Mesothelial cell of epicardium (in vitro differentiated cells): ENCODE data around the gene COL13A1. TPM values are rescaled to one million over a fixed set of nuclear protein-coding genes. Genes with fewer than 3 reads are reported as not detected.

ENCODE experiments used
- DNase-seq, 2 experiments: peaks; one replicate each; pipeline ENCODE4 v3.0.0; 2021; ENCODE audit warnings: low spot score in 2 of 2; ENCODE audit not compliant: unreplicated experiment in 2 of 2
- H3K27ac Mint-ChIP-seq: 2 replicates; pipeline ENCODE4 v1.8.0; 2021; ENCODE audit warnings: mixed read lengths
- H3K27me3 Mint-ChIP-seq: 2 replicates; pipeline ENCODE4 v1.8.0; 2021; ENCODE audit warnings: low read depth, mixed read lengths
- H3K36me3 Mint-ChIP-seq: 2 replicates; pipeline ENCODE4 v1.8.0; 2021; ENCODE audit warnings: mixed read lengths
- H3K4me1 Mint-ChIP-seq: 2 replicates; pipeline ENCODE4 v1.8.0; 2021; ENCODE audit warnings: mixed read lengths
- H3K4me3 Mint-ChIP-seq: 2 replicates; pipeline ENCODE4 v1.8.0; 2021; ENCODE audit warnings: mild to moderate bottlenecking, moderate library complexity, mixed read lengths
- H3K9me3 Mint-ChIP-seq: 2 replicates; pipeline ENCODE4 v1.8.0; 2021; ENCODE audit warnings: mixed read lengths
- CTCF ChIP-seq: fragments of 200-600 bp; sonication (generic); IDR thresholded peaks from one replicate; pipeline ENCODE4 v1.5.0; 2021; ENCODE audit warnings: antibody characterized with exemption; ENCODE audit not compliant: unreplicated experiment
- total RNA-seq: library from RNA; stranded (reverse); gene quantifications from 3 replicates; pipeline ENCODE4 v1.2.1, GENCODE V29; 2021

COL13A1 gene
- total RNA-seq, 1 donor from 2014 or later, result 14.4 TPM

GRCh38 chr10:69818676-69819239, 17.1 kb downstream of the COL13A1 start:
- DNase-seq, result no peak
- Mint-ChIP-seq H3K27ac (no peak overlapping the region), H3K4me3 (no peak overlapping the region), H3K9me3 (peaks cover 7% of the 10 kb centered on the region), H3K4me1 (no peaks in the 10 kb centered on the region), H3K27me3 (no peaks in the 10 kb centered on the region), H3K36me3 (no peaks in the 10 kb centered on the region)
- no peak for TF ChIP-seq CTCF

- Mint-ChIP-seq H3K4me3 (no peak overlapping the region), H3K36me3 (no peaks in the 10 kb centered on the region), H3K9me3 (peaks cover 7% of the 10 kb centered on the region), H3K4me1 (no peaks in the 10 kb centered on the region), H3K27ac (no peak overlapping the region), H3K27me3 (no peaks in the 10 kb centered on the region)
- no peak for DNase-seq
- no peak for TF ChIP-seq CTCF
Observed at GRCh38 chr10:69819716-69820506, 18.2 kb downstream of the COL13A1 start.

GRCh38 chr10:69820817-69821216, 19.1 kb downstream of the COL13A1 start:
- Mint-ChIP-seq H3K36me3 (no peaks in the 10 kb centered on the region), H3K4me3 (no peak overlapping the region), H3K4me1 (no peaks in the 10 kb centered on the region), H3K9me3 (peaks cover 7% of the 10 kb centered on the region), H3K27me3 (no peaks in the 10 kb centered on the region), H3K27ac (no peak overlapping the region)
- DNase-seq, result no peak
- TF ChIP-seq CTCF, result no peak

- H3K27ac Mint-ChIP-seq, result no peak overlapping the region
- peaks cover 26% of the 10 kb centered on the region for H3K4me1 Mint-ChIP-seq
- no peak for DNase-seq
Observed at GRCh38 chr10:69825604-69826003, 23.9 kb downstream of the COL13A1 start.

GRCh38 chr10:69826094-69826493, 24.4 kb downstream of the COL13A1 start:
- Mint-ChIP-seq H3K27me3 (no peaks in the 10 kb centered on the region), H3K4me3 (no peak overlapping the region), H3K36me3 (no peaks in the 10 kb centered on the region), H3K27ac (no peak overlapping the region), H3K4me1 (peaks cover 26% of the 10 kb centered on the region), H3K9me3 (no peaks in the 10 kb centered on the region)
- TF ChIP-seq CTCF, result no peak
- no peak for DNase-seq

More at GRCh38 chr10:69825604-69826003, 23.9 kb downstream of the COL13A1 start:
- TF ChIP-seq CTCF, result no peak
- H3K4me3 Mint-ChIP-seq, result no peak overlapping the region
- no peaks in the 10 kb centered on the region for H3K36me3 Mint-ChIP-seq
- H3K9me3 Mint-ChIP-seq, result no peaks in the 10 kb centered on the region
- H3K27me3 Mint-ChIP-seq, result no peaks in the 10 kb centered on the region
